ENCODE results near the gene SNRK.

SNRK gene

DNA sequence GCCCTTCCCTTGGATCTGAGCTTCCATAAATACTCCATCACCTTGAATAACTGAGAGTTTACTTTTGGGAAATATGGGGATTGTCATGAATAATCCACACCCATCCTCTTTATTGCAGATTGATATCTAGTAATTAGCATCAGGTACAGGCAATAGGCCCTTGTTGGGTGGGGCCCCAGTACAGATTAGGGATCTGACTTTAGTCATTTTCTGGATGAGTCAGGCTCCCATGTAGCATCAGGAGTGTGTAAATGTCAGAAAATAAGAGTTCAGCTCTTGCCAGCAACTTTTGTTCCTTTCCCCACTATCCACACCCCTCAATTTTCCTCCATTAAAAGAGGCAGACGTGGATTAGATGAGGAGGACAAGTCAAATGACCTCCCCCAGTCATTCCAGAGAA, 17.7 kb upstream of the SNRK start:
- no peak for DNase-seq (ENCODE audit: low spot score)

DNA sequence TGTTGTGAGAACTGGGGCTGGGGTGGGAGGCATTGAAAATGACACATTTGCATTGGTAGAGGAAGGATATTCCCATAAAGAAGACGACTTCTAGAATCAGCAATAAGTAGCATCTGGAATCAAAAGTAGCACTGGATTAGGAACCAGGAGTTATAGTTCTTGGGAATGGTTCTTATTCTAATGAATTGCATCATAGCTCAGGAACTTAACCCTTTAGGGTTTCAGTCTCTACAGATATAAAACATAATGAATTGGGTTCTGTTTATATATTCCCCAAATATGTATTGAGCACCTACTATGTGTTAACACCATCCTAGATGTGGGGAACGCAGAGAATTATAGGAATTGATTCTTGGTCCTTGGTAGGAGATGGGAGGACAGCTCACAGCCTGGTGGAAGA, 16.3 kb upstream of the SNRK start:
- DNase-seq (ENCODE audit: low spot score) = no peak

DNA sequence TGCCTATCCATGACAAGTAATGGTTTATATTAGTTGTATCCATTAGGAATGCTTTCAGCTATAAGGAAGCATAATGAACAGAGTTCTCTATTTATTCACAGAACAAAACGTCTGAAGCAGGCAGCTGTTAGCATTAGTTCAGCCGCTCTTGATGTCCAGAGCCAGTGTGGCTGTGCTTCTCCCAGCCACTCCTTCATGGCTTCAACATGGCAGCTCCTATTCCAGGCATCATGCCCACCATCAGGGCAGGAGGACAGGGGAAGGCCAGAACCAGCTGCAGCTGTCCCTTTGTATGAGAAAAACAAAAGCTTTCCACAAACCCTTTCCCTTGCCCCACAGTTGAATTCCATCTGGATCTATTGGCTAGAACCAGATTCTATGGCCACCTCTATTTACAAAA, 12.9 kb upstream of the SNRK start:
- DNase-seq (ENCODE audit: low spot score) = no peak

DNA sequence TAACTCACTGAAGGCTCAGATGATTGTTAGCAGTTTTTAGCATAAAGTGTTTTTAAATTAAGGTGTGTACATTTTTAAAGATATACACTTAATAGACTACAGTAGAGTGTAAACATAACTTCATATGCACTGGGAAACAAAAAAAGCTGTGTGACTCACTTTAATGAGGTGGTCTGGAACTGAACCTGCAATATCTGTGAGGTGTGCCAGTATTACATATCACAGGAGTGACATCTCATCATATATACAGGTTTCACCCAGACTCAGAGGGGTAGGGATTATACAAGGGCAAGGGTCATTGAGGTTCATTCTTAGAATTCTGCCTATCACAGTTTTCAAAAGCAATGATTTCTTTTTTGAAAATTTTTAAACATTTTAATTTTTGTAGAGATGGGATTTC, 7.3 kb upstream of the SNRK start:
- DNase-seq (ENCODE audit: low spot score) = no peak

DNA sequence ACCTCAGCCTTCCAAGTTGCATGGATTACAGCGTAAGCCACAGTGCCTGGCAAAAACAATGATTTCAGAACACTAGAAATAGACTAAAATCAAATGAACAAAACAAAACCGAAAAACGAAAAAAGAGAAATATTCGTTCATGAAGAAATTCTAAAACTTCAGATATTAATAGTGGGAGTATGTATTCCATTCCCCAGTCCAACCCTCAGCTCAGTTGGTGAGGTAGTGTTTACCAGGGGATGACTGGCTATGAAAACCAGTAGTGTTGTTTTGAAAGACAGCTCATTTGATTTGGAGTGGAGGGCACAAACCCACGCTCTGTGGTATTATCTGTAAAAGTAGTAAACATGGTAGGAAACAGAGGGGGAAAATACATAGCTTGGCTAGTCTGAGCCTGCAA, 6.8 kb upstream of the SNRK start:
- DNase-seq (ENCODE audit: low spot score) = no peak

DNA sequence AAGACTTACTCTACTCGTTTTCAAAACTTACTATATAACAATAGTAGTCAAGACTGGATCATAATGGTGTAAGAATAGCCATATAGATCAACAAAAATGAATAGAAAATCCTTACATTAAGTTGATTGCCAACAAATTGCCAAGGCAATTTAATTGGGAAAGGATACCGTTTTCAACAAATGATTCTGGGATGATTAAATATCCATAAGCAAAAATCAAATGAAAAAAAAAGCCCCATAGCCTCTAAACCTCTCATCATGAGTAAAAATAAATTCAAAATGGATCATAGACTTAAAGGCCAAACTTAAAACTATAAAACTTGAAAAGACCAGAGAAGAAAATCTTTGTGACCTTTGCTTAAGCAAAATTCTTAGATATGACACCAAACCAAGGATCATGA, 5.3 kb upstream of the SNRK start:
- DNase-seq (ENCODE audit: low spot score) = no peak

DNA sequence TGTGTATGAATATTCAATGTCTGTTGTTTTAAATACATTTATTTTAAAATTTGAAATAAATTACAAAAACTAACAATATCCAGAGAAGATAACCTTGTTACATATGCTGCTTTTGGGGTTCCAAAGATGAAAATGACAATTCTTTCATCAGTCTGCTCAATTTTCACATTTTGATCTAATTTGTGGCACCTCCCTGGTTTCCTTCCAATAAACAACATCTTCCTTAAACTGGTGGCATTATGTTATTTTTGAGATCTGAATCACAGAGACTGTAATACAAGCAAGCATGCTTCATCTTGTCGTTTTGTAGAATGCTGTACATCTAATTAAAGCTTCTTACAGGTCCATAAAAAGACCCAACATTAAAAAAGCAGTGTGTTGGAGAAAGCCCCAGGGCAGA, 2.2 kb upstream of the SNRK start:
- DNase-seq (ENCODE audit: low spot score) = no peak

DNA sequence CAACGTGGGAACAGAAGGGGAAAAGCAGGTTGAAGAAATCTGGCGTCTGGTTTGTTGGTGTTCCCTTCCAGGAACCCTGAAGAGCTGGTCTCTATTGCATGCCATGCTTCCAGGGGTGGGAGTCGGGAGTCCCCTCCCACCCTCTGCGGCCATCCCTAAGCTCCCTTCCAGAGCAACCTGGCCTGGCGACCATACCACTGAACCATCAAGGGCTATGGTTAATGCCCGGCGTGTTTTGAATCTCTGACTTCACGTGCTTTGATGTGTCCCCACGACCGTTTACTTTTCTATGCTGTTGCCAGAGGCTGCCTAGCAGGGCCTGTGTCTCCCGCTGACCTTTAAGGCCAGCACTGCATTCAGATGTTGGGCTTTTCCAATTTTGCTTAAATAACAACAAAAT, 696 bp upstream of the SNRK start:
- DNase-seq (ENCODE audit: low spot score) = no peak

DNA sequence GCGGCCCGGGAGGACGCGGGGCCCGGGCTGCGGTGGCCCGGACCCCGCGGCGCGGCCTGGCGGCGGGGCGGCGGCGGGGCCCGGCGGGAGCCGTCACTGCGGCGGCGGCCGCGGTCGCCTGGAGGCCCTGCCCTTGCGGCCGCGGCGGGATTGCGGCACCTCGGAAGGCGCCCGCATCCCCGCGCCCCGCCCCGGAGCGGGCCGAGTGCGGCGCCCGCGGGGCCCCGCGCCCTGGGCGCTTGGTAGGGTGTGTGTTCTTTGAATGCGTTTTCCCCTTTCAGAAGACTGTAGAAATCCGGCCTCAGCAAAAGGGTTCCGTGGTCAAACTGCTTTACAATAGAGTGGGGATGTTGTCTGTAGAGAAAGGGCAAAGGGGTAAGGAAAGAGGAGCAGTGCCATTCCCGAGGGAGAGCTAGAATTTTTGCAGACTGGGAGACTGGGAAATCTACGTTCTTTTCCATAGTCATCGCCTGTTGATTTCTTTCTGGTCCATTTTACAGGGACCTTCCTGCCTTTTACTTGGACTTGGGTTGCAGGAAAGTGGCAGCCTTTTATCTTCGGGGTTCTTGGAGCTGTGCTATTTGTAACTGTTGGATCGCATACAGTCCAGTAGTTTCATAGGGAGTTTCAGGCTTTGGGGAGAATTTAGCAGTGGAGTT, 630 bp downstream of the SNRK start:
- peak; percentile 58 for DNase-seq (ENCODE audit: low spot score)

DNA sequence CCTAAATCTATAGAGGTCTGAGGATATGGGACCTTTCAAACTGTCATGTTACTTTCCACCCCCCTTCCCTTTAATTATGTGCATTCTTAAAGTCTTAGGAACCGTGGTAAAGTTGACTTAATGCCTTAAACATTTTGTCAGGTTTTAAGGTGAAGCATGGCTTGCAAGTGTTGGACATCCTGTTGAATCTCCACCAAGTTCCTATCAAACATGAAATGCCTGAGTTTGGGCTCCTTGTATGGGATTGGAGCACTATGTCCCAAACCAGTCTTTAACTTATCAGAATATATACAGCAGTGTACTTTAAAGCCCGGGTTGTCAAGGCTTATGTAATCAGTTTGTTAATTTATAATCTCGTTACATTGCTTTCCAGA, 1.1 kb downstream of the SNRK start:
- DNase-seq (ENCODE audit: low spot score) = peak; percentile 34

DNA sequence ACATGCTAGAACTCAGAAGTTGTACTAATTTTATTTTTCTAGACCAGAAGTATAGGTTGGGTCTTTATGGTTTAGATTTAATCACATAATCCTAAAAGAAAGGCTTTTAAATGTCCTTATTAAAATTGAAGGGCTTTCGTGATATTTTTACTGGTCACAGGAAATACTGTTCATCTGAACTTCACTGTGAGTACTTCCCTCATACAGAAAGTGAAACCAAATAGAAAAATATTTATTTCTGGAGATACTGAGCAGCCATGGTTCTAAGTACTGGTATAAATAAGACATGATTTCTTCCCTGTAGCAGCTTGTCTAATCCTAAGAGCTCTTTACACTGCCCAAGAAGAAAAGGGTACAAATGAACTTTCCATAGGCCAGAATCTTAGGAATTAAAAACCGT, 2.0 kb downstream of the SNRK start:
- DNase-seq (ENCODE audit: low spot score) = peak; percentile 42

DNA sequence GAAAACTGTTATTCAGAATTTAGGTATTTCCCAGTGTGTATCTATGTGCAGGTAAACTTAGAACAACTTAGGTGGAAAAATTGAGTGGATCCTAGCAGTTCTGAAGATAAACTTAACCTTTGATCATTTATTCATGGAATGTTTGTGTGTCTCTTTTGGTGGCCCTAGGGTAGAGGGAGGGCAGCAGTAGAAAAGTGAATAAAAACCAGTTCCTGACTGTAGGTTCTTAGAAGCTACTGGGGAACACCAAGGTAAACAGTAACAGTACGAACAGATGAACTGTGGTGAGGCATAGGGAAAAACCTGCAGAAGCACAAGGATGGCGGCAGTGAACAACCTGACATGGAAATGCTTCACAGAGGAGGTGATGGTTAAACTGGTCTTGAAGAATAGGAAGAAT, 2.5 kb downstream of the SNRK start:
- DNase-seq (ENCODE audit: low spot score) = no peak

DNA sequence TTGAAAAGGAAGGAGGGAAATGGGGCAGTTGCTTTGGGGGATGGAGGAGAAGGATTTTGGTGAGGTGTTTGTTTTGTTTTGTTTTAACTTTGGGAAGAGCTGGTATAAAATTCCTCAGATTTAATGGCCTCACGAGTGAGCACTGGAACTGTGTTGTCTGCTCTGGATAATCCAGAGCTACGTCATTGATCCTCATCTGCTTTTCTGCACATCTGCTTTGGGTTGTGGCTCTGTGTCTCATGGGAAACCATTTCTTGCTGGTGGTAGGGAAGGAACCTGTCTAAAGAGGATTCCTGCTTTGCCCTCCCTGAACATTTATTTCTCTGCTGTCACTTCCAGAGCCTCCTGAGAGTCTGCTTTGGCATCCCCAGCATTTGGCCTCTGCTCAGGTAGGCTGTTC, 3.1 kb downstream of the SNRK start:
- no peak for DNase-seq (ENCODE audit: low spot score)

DNA sequence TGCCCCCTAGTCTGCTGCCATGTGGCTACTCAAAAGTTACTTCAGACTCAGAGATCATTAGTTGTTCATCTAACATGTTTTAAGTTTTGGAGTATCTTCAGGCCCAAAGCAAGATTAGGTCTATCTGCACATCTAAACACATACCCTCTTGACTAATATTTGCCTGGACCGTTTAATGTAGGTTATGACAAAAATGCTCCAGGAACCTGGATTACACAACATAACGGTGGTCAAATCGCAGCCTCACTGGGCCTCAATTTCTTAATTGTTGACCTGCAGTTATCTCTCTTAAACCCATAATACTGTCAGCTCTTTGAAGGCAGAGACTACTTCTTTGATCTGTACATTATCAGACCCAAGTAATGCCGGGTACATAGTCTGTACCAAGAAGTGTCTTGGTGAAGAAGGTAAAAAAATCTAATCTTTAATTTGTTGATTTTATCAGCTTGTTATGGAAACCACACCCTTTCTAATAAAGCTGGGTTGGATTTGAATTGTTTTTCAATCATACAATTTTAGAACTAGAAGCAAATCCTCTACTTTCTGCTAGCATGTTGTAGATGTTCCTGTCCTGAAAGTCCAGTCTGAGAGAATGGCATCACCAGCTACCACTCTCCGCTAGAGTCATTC, 3.6 kb downstream of the SNRK start:
- no peak for DNase-seq (ENCODE audit: low spot score)

DNA sequence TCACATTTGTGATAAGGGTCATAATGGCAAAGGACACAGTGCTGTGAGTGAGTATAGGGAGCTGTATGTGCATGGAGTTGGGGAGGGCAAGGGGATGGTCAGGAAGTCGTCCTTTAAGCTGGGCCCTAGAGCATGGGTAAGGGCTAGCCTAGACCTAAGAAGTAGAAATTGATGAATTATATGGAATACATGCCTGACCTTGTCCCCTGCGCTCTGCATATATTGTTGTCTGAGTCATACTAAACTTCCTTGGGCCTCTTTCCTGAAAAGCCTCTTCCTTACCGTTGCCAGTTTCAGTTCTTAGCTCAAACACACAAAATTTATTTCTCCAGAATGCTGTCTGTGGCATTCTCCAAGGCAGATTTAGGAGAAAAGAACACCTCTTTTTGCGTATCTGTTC, 4.6 kb downstream of the SNRK start:
- DNase-seq (ENCODE audit: low spot score) = no peak

DNA sequence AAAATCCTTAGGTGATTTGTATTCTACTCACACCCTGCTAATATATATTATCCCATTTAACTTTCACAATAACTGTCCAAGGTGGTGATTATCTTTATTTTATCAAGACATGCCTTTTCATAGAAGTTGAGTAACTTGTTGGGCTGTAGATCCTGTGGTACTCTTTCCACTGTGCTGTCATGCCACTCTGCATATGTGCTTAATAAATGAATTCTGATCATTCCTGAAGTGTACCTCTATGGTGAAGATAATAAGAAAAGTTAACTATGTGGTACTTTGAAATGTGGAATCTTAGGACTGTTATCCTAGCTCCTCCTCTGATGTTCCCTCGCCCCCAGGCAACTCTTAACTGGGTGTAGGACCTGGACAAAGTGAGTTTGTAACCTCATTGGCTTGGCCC, 5.2 kb downstream of the SNRK start:
- no peak for DNase-seq (ENCODE audit: low spot score)

DNA sequence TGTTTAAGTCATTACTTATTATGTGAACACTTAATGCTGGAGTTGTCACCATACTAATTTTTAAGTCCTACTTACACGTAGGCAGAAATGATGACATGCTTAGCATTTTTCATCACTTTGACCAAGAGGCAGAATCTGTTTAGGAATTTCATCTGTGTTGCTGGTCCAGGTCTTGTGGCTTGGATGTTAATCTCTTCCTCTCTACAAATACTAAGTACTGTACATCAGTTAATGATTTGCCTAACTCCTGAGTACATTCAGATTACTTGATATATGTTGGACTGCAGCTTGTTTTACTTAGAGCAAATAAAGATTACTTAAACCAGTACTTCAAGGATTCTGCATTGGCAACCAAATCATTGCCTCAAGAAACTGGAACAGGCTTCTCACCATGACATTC, 8.6 kb downstream of the SNRK start:
- no peak for DNase-seq (ENCODE audit: low spot score)

DNA sequence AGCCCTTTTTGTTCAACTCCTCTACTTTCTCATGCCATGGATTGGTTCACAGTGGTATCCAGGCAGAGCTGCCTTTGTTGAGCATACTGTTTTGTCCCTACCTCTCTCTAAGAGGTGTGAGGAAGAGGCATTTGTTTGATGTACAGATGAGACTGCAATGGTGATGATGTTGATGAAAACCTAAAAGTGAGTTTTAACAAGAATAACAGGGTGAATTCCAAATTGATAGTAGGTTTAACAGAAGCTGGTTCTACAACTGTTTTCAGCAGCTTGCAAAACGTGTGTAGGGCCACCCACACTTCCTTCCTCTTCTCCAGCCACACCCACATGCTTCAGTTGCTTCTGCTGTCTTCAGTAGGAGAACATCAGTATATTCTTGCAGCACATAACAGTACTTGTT, 10.2 kb downstream of the SNRK start:
- DNase-seq (ENCODE audit: low spot score) = no peak

DNA sequence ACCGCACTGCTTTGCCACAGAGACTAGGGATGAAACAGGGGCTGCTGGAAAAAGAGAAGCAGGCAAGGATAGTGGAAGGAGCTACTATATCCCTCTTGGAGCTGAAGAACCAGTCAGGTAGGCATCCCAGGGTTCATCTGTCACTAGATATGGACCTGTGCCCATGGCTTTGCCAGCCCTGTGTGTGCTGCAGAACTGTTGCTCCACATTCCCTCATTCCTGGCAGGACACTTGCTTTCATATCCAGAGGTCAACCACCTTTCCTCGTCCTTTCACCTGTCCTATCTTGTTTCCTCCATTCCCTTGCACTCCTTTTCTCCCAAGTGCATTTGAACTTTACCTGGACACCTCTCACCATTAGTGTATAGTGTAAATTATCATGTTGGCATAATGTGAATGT, 12.0 kb downstream of the SNRK start:
- DNase-seq (ENCODE audit: low spot score) = no peak

DNA sequence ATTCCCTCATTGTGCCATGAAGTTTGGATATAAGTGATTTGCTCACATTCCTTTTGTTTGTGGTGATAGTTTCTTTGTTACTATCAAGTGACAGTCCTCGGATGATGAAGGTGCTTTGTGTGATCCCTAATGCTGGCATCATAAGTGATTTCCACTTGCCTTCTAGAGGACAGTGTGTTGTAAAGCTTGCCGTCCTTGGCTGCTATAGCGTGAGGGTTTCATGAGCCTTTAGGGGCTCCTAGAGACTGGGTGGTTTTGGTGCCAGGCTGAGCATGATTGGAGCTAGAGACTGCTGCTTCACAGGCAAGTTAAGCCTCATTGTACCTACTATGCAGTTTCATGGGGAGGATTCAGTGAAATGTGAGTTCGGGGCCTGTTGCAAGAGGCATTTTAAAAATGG, 12.4 kb downstream of the SNRK start:
- DNase-seq (ENCODE audit: low spot score) = no peak

DNA sequence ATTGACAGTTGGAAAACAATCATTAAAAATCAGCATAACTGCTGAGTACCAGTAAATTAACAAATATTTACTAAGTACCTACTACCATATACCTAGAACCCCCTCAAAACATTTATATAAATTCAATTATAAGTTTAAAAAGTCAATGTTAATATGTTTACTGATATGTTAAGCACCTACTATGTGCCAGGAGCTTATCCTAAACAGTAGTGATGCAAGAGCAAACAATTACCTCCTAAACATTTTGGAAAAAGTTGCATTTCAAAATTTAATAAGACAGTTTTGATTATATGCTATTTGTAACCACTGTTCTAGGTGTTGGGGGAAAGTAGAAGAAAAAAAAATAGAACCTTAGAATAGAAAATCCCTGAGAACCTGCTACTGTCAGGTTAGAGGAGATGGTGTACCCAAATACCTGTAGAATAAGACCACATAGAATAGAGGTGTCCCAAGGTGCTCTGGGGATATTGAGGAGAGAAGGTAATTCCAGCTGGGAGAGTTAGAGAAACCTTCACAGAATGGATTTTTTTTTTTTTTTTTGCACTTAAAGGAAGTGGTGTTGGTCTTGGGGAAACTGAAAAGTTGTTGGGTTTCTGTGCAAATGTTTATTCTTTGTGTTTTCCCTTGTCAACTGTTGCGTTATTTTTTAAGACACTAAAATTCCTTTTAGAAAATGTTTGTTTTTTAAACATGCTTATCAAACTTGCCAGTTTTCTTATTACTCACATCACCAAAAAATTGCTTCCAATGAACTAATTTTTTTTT, 16.0 kb downstream of the SNRK start:
- no peak for DNase-seq (ENCODE audit: low spot score)

DNA sequence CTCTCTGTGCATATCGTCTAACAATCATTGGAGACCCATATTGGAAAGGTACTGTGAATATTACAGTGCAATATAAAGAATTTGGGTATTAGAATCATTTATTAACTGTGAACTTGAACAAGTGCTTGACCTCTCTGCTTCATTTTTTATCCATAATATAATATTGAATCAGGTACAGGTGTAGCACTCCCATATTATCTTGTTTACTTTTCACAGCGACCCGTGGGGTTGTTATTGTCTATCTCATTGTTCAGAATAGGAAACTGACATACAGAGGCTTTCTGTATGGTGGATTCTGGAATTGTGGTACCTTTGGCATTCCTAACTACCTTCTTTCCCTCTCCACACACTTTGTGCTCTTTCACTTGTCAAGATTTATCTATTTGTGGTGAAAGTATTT, 17.8 kb downstream of the SNRK start:
- no peak for DNase-seq (ENCODE audit: low spot score)

DNA sequence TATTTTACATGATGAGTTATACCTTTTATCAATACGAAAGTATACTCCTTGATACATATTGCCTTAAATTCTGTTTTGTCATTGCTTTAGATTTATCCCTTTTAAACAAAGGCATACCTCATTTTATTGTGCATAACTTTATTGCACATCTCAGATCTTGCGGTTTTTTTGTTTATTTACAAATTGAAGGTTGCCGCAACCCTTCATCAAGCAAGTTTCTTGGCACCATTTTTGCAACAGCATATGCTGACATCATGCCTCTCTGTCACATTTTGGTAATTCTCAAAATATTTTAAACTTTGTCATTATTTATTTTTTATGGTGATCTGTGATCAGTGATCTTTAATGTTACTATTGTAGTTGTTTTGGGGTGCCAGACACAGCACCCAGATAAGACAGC, 20.9 kb downstream of the SNRK start:
- DNase-seq (ENCODE audit: low spot score) = no peak

DNA sequence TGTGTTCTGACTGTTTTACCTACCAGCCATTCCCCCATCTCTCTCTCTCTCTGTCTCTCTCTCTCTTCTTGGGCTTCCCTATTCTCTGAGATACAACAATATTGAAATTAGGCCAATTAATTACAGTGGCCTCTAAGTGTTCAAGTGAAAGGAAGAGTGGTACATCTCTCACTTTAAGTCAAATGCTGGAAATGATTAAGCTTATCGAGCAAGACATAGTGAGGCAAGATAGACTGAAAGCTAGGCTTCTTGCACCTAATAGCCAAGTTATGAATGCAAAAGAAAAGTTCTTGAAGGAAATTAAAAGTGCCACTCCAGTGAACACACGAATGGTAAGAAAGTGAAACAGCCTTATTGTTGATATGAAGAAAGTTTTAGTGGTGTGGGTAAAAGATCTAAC, 21.3 kb downstream of the SNRK start:
- no peak for DNase-seq (ENCODE audit: low spot score)

All from hematopoietic multipotent progenitor cell treated with erythropoietin and hydrocortisone succinate and interleukin-3 and kit ligand, for 17 days (in vitro differentiated cells).